OCI-LY7 (cell line): Measurements from ENCODE around the gene CDK18. TPM values are rescaled to one million over a fixed set of nuclear protein-coding genes. Genes with fewer than 3 reads are reported as not detected.

Experiments used
- BruUV-seq: library from RNA; stranded (reverse); fragments of 400-500 nt; replicated peaks from 2 replicates; lab custom pipeline; 2021; lab: Mats Ljungman, UMichigan
- CTCF ChIA-PET: fragments of 300-600 bp; sonication (Branson Sonifier 250); formaldehyde crosslinking; loops from one replicate; lab custom pipeline; 2022; ENCODE audit warnings: antibody characterized with exemption; ENCODE audit not compliant: unreplicated experiment; lab: Charles Lee
- POLR2A ChIA-PET: fragments of 300-600 bp; sonication (Branson Sonifier 250); formaldehyde crosslinking; loops from one replicate; lab custom pipeline; 2022; ENCODE audit warnings: antibody characterized with exemption; lab: Charles Lee
- DNase-seq: peaks from one replicate; pipeline ENCODE4 v3.0.0-alpha.2; 2015; ENCODE audit warnings: low spot score
- H2AFZ ChIP-seq: fragments of 200-600 bp; sonication (generic), shearing (Covaris generic); 2 replicates; pipeline ENCODE4 v1.6.1; 2014; ENCODE audit warnings: mild to moderate bottlenecking, antibody characterized with exemption, low read length, moderate library complexity
- H3K27ac ChIP-seq: fragments of 200-600 bp; sonication (generic); 2 replicates; pipeline ENCODE4 v1.5.1; 2014; ENCODE audit warnings: mixed run types, low read depth, mild to moderate bottlenecking, moderate library complexity, low read length, inconsistent platforms; ENCODE audit not compliant: poor library complexity, severe bottlenecking
- H3K36me3 ChIP-seq: fragments of 200-600 bp; sonication (generic); 2 replicates; pipeline ENCODE4 v1.6.1; 2014; ENCODE audit warnings: mild to moderate bottlenecking, antibody characterized with exemption, low read length, moderate library complexity, mixed read lengths; ENCODE audit not compliant: insufficient read depth
- H3K4me1 ChIP-seq: fragments of 200-600 bp; sonication (generic); 2 replicates; pipeline ENCODE4 v1.5.1; 2014; ENCODE audit warnings: mild to moderate bottlenecking, low read length; ENCODE audit not compliant: insufficient read depth, poor library complexity, severe bottlenecking
- H3K4me2 ChIP-seq: fragments of 200-600 bp; sonication (generic); 2 replicates; pipeline ENCODE4 v1.6.1; 2014; ENCODE audit warnings: mild to moderate bottlenecking, low read length
- H3K4me3 ChIP-seq: fragments of 200-600 bp; sonication (generic); 2 replicates; pipeline ENCODE4 v1.5.1; 2014; ENCODE audit warnings: mild to moderate bottlenecking, low read depth, low read length; ENCODE audit not compliant: poor library complexity, severe bottlenecking
- H3K79me2 ChIP-seq: fragments of 200-600 bp; sonication (generic); 2 replicates; pipeline ENCODE4 v1.6.1; 2016; ENCODE audit warnings: low read depth, mild to moderate bottlenecking, low read length, moderate library complexity, mixed read lengths; ENCODE audit not compliant: insufficient read depth
- H3K9me2 ChIP-seq: fragments of 200-600 bp; sonication (generic); 2 replicates; pipeline ENCODE4 v1.6.1; 2016; ENCODE audit warnings: mild to moderate bottlenecking, low read length, mixed read lengths; ENCODE audit not compliant: insufficient read depth
- H3K9me3 ChIP-seq: fragments of 200-600 bp; sonication (generic); 2 replicates; pipeline ENCODE4 v1.6.1; 2014; ENCODE audit warnings: mild to moderate bottlenecking, mixed run types, low read length, mixed read lengths
- H4K20me1 ChIP-seq: fragments of 200-600 bp; sonication (generic); 2 replicates; pipeline ENCODE4 v1.6.1; 2014; ENCODE audit warnings: mild to moderate bottlenecking, antibody characterized with exemption, low read length, moderate library complexity, mixed read lengths; ENCODE audit not compliant: insufficient read depth
- EZH2phosphoT487 ChIP-seq: fragments of 200-600 bp; sonication (generic); IDR thresholded peaks from 2 replicates; pipeline ENCODE4 v1.6.1; 2018; ENCODE audit warnings: low read depth, borderline replicate concordance, mild to moderate bottlenecking, mixed run types, antibody characterized with exemption, low read length, moderate library complexity, mixed read lengths
- intact Hi-C: fragments of 100-400 bp; cut with micrococcal nuclease; formaldehyde crosslinking; loops from one replicate; pipeline ENCODE4 v1.10.0; 2022; ENCODE audit not compliant: unreplicated experiment
- total RNA-seq, 2 experiments: library from RNA; depleted of rRNA in 1 of 2; stranded (reverse); fragments of >200 nt in 1 of 2; shearing (Covaris generic) in 1 of 2; gene quantifications; 2 replicates each; pipeline ENCODE4 v1.2.3, GENCODE V29; 2014 to 2022
- TF ChIP-seq, protein P1 (sequence below): fragments of 200-600 bp; sonication (generic); conservative IDR thresholded peaks from 2 replicates; pipeline ENCODE4 v1.5.1; 2014; ENCODE audit warnings: mild to moderate bottlenecking, antibody characterized with exemption, low read length, moderate library complexity, mixed read lengths

Gene CDK18
- total RNA-seq, 2 experiments from 2014 or later: 10.1 to 21.2 TPM

DNA sequence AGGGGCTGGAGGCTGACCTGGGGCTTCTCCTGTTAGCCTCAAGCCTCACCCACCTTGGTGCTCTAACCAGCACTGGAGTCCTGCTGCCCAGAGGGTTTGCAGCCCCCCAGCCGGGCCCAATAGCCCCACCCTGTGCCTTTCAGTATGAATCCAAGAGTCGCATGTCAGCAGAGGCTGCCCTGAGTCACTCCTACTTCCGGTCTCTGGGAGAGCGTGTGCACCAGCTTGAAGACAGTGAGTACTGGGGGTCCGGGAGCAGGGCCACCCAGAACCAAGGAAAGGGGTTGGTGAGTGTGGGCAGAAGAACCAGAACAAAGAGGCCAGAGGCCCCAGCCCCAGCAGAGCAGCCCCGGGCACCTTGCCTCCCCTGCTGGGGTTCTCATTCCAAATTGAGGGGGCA, 25.6 kb downstream of the CDK18 start:
- Histone ChIP-seq H4K20me1 (no peaks in the 10 kb centered on the region), H3K4me2 (no peak overlapping the region), H2AFZ (no peak overlapping the region), H3K9me3 (no peaks in the 10 kb centered on the region), H3K4me3 (no peak overlapping the region), H3K27ac (no peak overlapping the region), H3K36me3 (no peaks in the 10 kb centered on the region), H3K79me2 (no peaks in the 10 kb centered on the region), H3K9me2 (no peaks in the 10 kb centered on the region), H3K4me1 (no peaks in the 10 kb centered on the region)
- no TSS peak for BruUV-seq
- ChIA-PET CTCF (interaction anchor here (0.6 kb wide), 1 partner anchor 255 kb away, joined by 3 read pairs; no protein-coding TSS in a partner anchor), POLR2A (no interaction called here)
- TF ChIP-seq EZH2phosphoT487: no peak
- TF ChIP-seq, protein P1, sequence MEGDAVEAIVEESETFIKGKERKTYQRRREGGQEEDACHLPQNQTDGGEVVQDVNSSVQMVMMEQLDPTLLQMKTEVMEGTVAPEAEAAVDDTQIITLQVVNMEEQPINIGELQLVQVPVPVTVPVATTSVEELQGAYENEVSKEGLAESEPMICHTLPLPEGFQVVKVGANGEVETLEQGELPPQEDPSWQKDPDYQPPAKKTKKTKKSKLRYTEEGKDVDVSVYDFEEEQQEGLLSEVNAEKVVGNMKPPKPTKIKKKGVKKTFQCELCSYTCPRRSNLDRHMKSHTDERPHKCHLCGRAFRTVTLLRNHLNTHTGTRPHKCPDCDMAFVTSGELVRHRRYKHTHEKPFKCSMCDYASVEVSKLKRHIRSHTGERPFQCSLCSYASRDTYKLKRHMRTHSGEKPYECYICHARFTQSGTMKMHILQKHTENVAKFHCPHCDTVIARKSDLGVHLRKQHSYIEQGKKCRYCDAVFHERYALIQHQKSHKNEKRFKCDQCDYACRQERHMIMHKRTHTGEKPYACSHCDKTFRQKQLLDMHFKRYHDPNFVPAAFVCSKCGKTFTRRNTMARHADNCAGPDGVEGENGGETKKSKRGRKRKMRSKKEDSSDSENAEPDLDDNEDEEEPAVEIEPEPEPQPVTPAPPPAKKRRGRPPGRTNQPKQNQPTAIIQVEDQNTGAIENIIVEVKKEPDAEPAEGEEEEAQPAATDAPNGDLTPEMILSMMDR: no peak
- intact Hi-C loops: no loop called here
- DNase-seq: no peak

DNA sequence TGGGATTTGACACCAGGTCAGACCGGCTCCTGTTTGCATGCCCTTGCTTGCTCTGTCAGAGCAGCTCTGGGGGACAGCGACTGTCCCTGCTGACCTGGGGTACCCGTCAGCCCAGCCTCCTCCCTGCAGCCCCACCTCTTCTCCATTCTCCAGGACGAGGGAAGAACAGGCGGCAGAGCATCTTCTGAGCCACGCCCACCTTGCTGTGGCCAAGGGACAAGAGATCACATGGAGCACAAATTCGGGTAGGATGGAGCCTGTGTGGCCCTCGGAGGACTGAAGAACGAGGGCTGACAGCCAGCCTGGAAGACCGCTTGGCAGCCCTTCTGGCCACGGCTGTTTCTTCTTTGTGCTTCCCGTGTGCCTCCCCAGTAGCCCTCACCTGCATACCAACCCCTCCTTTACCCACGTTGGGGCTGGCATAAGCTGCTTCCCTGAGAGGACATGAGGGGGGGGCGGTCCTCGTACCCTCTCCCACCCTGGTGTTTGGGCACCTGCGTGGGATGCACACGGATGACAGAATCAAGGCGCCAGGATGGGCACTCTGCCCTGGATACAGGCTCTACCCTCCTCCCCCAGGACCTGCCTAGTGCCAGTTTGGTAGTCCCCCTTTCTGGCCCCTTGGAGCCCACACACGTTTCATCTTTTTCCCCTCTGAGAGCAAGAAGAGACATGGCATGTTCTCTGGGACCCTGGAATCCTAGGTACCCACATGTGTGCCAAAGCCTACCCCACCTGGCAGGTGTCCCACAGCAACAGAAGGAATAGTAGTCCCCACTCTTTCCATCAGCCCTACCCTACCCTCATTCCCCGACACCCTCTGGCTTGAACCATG, 26.9 kb downstream of the CDK18 start:
- Histone ChIP-seq H3K4me3 (no peak overlapping the region), H3K36me3 (no peaks in the 10 kb centered on the region), H4K20me1 (no peaks in the 10 kb centered on the region), H3K79me2 (no peaks in the 10 kb centered on the region), H3K9me2 (no peaks in the 10 kb centered on the region), H3K4me1 (peaks cover under 1% of the 10 kb centered on the region), H2AFZ (no peak overlapping the region), H3K9me3 (no peaks in the 10 kb centered on the region), H3K4me2 (no peak overlapping the region), H3K27ac (no peak overlapping the region)
- BruUV-seq: no TSS peak
- ChIA-PET CTCF (no interaction called here), POLR2A (interaction anchor here (1.2 kb wide), 1 partner anchor 101 kb away, joined by 3 read pairs; the partner anchor contains the start of gene ELK4)
- TF ChIP-seq EZH2phosphoT487: no peak
- TF ChIP-seq, protein P1: no peak
- intact Hi-C loops: no loop called here
- DNase-seq: no peak
